Glomerular visceral epithelial cell (primary cell): Measurements from ENCODE around the gene TTLL11.
"Not testable (repeated sequence)": the region's sequence is repeated elsewhere in the genome, so short reads cannot be mapped to it uniquely, and the experiment has no call there.

Experiments used
- DNase-seq: peaks from one replicate; pipeline ENCODE4 v3.0.0-alpha.2; 2016; ENCODE audit errors: extremely low spot score

TTLL11 gene

GRCh38 chr9:122084026-122084675 is 9.0 kb downstream of the TTLL11 start:
- no peak for DNase-seq

DNA sequence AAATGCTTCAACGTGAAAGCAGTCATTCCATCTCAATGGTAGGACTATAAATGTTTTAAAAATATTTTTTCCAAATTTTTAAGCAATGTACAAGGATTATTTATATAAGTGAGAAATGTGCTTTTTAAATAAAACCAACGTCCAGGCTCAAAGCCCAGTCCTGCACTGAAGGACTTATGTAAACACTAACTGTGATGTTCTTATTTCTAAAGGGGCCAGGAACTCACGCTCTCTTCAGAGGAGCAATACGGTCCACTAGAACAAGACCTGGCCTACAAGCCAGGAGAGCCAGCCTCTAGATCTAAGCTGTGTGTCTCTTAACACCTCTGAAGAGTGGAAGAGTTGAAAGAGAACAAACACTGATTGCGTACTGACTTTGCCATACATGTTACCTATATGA is 12.1 kb downstream of the TTLL11 start:
- no peak for DNase-seq

DNA sequence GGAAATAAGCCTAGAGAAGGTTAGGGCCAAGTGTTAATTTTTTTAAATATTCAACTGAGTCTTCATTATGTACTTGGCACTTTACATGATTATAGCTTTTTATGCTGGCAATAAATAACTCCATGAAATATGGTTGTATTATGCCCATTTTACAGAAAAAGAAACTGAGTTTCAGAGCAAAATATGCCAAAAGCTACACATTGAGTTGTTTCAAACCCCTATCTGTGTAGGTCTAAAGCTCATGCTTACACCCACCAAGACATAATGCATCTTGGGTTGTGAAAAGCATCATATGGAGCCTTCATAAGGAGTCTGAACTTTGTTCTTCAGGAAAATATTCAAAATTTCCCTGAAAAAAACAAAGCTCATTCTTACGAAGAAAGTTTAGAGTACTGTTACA is 14.6 kb downstream of the TTLL11 start:
- no peak for DNase-seq

- no peak for DNase-seq
Measured at GRCh38 chr9:122076773-122077172, 16.3 kb downstream of the TTLL11 start.

DNA sequence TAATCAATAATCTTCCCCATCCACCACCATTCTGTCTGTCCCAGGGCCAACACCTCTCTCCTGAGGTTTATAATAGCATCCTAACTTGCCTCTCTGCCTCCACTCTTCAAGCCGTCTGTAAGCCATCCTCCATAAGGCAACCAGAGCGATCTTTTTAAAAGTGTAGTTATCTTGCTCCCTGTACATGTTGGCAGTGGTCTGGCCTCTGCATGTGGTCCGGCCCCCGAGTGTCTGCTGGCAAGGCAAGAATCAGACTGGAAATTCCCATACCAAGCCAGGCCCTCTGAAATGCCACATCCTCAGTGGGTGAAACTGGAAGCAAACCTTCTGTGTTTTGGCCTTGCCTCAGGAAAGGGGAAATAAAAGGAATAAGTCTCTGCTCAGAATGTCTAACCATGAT is 17.0 kb downstream of the TTLL11 start:
- no peak for DNase-seq

DNA sequence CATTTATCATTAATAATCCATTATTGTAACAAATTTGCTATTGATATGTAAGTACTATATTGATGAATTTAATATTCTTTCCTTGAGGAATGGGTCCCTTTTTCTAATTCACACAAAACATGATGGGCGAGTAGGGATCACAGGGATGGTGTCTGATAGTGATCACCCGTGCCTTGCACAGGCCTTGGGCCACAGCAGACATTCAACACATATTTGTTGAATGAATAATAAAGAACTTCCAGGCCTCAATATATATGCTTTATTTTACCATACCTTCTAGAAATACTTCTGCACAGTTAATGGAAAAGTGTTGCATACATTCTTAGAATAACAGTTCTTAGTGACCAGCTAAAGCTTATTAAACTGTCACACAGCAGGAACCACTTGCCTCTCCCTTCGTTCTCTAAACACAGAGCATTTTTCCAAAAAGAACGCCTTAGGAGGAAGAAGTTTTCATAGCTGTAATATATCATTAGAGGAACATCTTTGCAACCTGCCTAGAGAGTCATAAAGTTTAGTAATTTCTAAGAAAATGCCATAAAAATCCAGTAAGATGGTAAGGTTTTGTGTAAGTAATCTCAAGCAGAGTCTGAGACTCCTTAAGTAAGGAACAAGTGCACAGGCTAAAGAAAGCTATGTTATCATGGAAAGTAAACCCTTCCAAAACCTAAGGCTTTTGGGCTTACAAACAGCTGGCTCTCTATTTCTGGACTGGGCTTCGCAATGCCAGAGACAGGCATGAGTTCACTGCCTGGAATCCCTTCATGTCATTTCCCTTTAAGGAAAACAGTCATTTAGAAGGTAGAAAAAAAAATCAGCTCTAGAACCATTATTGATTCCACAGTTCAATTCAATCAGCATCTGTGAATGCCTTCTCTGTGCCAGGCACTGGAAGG is 17.7 kb downstream of the TTLL11 start:
- DNase-seq = no peak

DNA sequence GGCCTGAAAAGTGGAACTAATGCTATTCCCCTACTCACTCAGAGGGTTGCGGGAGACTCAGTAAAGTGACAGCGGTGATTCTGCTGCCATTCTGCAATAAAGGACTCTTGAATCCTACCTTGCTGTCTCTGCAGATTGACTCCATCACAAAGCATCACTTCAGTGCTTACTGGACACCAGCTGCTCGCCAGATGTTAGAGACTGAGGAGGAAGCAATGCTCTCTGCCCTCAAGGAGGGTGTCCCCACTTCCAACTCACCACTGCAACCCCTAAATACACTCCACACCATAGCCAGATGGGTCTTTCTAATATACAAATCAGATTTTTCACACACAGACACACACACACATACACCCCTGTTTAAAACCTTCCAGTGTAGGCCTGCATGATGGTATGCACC is 21.4 kb downstream of the TTLL11 start:
- DNase-seq = no peak

DNA sequence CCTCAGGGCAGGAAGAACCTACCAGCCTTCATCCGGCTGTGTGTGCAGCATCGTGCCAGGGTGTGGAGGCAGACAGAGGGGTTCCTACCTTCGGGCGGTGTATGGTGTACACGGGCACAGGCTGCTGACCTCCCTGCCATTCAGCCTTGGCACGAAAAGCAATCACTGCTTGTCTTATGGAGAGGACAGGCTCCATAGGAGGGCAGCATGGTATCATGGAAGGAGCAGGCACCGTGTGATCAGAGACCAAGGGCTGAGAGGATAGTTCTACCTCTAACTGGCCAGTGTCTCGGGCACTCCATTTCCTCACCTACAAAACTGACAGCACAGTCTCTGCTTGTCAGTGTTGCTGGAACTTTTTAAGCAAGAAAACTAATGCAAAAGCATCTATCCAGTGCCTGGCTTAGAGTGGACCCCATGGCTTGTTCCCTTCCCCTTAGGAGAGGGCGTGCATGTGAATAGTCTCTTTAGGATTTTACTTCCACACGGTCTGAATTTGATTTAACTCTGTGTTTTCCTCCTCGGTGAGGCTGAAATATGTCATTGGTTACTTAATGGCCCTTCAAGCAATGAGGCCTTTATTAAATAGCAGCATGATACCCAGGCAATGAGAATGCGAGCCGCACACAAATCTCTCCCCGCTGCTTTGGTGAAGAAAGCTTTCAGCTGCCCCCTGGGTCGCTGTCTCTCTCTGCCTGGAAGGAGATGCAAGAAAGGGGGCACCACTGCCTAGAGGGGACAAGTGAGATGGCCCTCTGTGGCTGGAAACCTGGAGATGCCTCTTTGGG is 22.2 kb downstream of the TTLL11 start:
- DNase-seq = no peak

DNA sequence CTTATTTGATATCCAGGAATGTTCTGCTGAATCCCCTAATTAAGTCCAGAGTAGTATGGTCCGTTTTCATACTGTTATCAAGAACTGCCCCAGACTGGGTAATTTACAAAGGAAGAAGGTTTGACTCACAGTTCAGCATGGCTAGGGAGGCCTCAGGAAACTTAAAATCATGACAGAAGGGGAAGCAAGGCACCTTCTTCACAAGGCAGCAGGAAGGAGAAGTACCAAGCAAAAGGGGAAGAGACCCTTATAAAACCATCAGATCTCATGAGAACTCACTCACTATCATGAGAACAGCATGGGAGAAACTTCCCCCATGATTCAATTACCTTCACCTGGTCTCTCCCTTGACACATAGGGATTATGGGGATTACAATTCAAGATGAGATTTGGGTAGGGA is 26.4 kb downstream of the TTLL11 start:
- not testable (repeated sequence) for DNase-seq

GRCh38 chr9:122065923-122066629 is 27.0 kb downstream of the TTLL11 start:
- DNase-seq = no peak

DNA sequence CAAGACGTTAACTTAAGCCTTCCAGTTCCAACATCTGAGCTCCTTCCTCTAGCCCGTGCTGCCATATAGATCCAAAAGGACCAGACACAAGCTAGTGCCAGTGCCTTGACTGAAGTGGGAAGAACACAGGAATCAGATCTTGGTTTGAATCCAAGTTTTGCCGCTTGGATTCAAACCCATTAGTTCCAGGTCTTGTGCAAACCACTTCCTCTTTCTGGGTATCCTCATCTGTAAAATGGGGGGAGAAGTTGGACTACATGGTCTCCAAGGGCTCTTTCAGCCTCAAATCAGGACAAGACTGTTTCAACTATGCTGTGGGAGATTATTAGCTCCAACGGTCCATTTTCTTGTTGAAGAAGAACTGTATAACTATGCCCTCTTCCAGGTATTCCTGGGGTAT is 32.6 kb downstream of the TTLL11 start:
- no peak for DNase-seq

GRCh38 chr9:122059955-122060324 is 33.2 kb downstream of the TTLL11 start:
- no peak for DNase-seq

GRCh38 chr9:122059214-122059954 is 33.7 kb downstream of the TTLL11 start:
- DNase-seq = no peak

DNA sequence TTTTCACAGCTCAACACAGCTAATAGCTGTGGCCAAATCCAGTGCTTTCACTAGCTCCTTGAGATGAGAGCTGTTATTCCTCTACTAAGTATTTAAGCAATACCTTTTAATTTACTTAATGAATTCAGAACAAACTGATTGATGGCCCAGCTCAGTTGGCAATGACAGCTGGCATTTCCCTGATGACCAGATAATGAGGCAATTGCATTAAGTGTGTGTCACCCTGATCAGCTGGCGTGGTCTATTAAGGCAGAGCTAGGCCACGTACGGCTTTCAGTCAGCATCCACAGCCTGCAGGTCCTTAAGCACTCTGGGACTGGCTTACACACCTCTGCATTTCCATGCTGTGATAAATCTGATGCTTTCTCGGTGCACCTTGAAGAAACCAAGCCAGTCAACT is 34.4 kb downstream of the TTLL11 start:
- DNase-seq = no peak

- no peak for DNase-seq
Measured at GRCh38 chr9:122058051-122058450, 35.1 kb downstream of the TTLL11 start.

GRCh38 chr9:122057211-122057610 is 35.9 kb downstream of the TTLL11 start:
- no peak for DNase-seq

GRCh38 chr9:122056484-122056883 is 36.6 kb downstream of the TTLL11 start:
- peak; percentile 28 for DNase-seq

GRCh38 chr9:122055701-122056100 is 37.4 kb downstream of the TTLL11 start:
- DNase-seq = no peak

DNA sequence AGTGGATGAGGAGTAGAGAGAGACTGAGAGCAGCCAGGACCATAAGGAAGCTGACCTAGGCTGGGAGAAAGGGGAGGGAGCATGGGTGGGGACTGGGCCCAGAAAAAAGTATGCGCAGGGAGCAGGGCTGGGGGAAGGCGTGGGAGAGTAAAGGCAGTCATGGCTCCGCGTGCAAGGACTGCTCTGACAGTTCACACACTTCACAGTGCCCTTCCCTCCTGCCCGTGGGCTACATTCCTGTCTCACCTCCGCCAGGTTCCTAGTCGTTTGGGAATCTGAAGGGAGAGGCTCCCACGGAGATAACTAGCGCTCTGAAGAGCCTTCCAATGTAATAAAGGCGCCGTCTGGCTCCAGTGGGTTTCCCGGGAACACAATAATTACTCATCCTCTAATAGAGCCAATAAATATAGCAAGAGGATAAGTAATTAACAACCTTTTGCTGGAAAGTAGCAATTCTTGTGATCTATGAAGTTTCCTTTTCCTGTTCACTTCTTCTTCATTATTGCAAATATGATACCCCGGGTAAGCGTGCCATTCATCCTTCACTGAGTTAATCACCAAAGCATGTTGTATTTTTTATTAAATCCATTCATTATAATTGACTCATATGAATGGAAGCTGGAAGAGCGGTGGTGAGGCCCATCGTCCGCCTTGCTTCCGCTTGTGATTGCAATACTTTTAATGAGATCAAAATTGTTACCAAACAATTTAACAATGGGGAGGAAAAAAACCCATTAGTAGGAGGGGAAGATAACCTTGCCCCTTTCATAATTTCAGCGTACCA is 39.3 kb downstream of the TTLL11 start:
- no peak for DNase-seq

DNA sequence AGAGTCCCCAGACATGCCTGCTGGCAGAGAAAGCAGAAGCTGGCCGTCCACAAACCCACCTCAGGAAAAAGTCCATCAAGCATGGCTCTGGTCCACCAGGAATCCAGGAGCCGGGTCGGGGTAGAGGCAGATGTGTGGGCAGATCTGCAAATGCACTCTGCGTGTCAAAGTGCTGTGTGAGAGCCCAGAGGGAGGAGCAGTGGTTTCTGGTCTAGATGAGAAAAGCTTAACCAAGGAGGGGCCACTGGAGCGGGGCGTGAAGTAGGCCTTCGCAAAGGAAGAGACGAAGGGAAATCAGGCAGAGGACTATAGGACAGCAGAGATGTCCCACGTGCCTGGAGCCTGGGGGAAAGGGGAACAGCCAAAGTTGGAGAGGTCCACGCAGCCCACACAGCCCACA is 40.0 kb downstream of the TTLL11 start:
- DNase-seq = no peak
